BJ (cell line): ENCODE results near the gene WWC1. TPM values are rescaled to one million over a fixed set of nuclear protein-coding genes. Genes with fewer than 3 reads are reported as not detected.

Source experiments
- CTCF ChIA-PET: fragments of 350-600 bp; formaldehyde crosslinking; extraction: SDS; loops from one replicate; lab custom pipeline; 2021; ENCODE audit warnings: antibody characterized with exemption, inconsistent platforms; lab: Yijun Ruan, JAX
- POLR2A ChIA-PET: fragments of 300-600 bp; sonication (Branson Sonifier 250); formaldehyde crosslinking; extraction: SDS; loops from one replicate; lab custom pipeline; 2021; ENCODE audit warnings: antibody characterized with exemption; lab: Charles Lee
- DNase-seq: peaks from one replicate; pipeline ENCODE4 v3.0.0-alpha.2; 2011; ENCODE audit warnings: low read depth
- H3K27me3 ChIP-seq: 2 replicates; pipeline ENCODE4 v1.6.0; 2011; ENCODE audit warnings: low read length; ENCODE audit not compliant: control insufficient read depth, insufficient read depth
- H3K36me3 ChIP-seq: 2 replicates; pipeline ENCODE4 v1.5.1; 2011; ENCODE audit warnings: low read length; ENCODE audit not compliant: control insufficient read depth, insufficient read depth
- H3K4me3 ChIP-seq: 2 replicates; pipeline ENCODE4 v1.5.1; 2011; ENCODE audit warnings: low read depth, mild to moderate bottlenecking, control low read depth, low read length
- CTCF ChIP-seq: IDR thresholded peaks from 2 replicates; pipeline ENCODE4 v1.5.1; 2011; ENCODE audit warnings: low read depth, mild to moderate bottlenecking, control low read depth, inconsistent platforms, low read length, moderate library complexity; ENCODE audit not compliant: insufficient read depth
- polyA plus RNA-seq: library from polyadenylated mRNA; depleted of rRNA; stranded (reverse); fragments of >200 nt; gene quantifications from 2 replicates; pipeline ENCODE4 v1.2.3, GENCODE V29; 2011

WWC1 gene
- polyA plus RNA-seq, 1 experiment, result 1.4 TPM

- no peak overlapping the region for H3K4me3 ChIP-seq
- CTCF ChIA-PET, result interaction anchor here (0.7 kb wide), 1 partner anchor 15 kb away, joined by 3 read pairs; no protein-coding TSS in a partner anchor
- no peak for TF ChIP-seq CTCF
- POLR2A ChIA-PET, result no interaction called here
- no peaks in the 10 kb centered on the region for H3K36me3 ChIP-seq
- H3K27me3 ChIP-seq, result no peaks in the 10 kb centered on the region
- no peak for DNase-seq
These were observed 26.8 kb downstream of the WWC1 start for GRCh38 chr5:168318240-168318639.

DNA sequence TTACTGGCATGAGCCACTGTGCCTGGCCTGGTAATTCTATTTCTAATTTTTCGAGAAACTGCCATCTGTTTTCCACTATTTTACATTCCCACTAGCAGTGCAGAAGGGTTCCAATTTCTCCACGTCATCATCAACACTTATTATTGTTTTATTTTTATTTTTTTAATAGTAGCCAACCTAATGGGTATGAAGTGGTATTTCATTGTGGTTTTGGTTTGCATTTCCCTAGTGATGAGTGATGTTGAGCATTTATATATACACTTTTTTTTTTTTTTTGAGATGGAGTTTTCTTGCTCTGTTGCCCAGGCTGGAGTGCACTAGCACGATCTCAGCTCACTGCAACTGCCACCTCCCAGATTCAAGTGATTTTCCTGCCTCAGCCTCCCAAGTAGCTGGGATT is 28.3 kb downstream of the WWC1 start:
- no peaks in the 10 kb centered on the region for H3K27me3 ChIP-seq
- TF ChIP-seq CTCF, result no peak
- CTCF ChIA-PET, result no interaction called here

GRCh38 chr5:168320805-168321204 is 29.4 kb downstream of the WWC1 start:
- no peaks in the 10 kb centered on the region for H3K36me3 ChIP-seq
- DNase-seq, result no peak
- ChIA-PET POLR2A (interaction anchor here (0.6 kb wide), 1 partner anchor 462 kb away, joined by 3 read pairs; no protein-coding TSS in a partner anchor), CTCF (interaction anchor here (0.8 kb wide), 1 partner anchor 54 kb away, joined by 3 read pairs; no protein-coding TSS in a partner anchor)
- TF ChIP-seq CTCF, result no peak
- H3K4me3 ChIP-seq, result no peak overlapping the region
- H3K27me3 ChIP-seq, result no peaks in the 10 kb centered on the region

More for the DNA sequence above, 28.3 kb downstream of the WWC1 start:
- POLR2A ChIA-PET, result no interaction called here
- Histone ChIP-seq H3K4me3 (no peak overlapping the region), H3K36me3 (no peaks in the 10 kb centered on the region)
- DNase-seq, result no peak

DNA sequence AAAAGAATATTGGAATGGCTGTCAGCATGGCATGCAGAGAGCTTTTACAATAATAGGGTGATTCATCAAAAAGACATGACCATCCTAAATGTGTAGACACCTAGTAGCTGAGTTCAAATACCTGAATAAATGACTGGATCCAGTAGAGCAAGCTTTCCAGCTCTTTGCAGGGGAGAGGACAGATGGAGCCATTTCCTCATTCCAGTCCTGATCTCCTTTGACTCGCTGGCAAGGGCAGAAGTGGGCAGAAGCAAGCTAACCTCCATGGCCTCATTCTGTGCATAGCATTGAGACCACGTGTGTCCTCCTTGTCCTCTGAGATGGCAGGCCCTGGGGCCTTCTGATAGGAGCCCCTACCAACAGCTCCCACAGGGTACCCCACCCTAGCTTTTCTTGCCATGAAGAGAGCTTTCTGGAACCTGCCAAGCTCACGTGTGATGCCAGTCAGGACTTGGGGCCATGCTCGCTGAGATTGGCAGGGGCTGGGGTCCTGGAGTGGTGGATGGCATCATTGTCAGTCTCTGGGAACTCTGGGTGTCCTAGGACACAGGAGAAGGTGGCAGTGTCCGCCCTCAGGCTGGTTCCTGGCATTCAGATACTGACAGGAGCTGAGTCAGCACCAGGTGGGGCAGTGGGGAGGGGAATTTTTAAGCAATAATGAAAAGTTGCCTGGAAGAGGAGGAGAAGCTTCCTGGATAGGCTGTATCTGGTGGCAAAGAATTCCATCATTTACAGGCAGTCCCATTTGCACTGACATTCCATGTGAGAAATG is 33.6 kb downstream of the WWC1 start:
- no peaks in the 10 kb centered on the region for H3K36me3 ChIP-seq
- H3K27me3 ChIP-seq, result no peaks in the 10 kb centered on the region
- no peak for TF ChIP-seq CTCF
- H3K4me3 ChIP-seq, result no peak overlapping the region
- POLR2A ChIA-PET, result no interaction called here
- CTCF ChIA-PET, result interaction anchor here (0.5 to 1.3 kb wide), 3 partner anchors 10 to 29 kb away, joined by 3 to 6 read pairs (median 3); no protein-coding TSS in a partner anchor
- DNase-seq, result no peak

GRCh38 chr5:168327019-168327421 is 35.6 kb downstream of the WWC1 start:
- Histone ChIP-seq H3K36me3 (no peaks in the 10 kb centered on the region), H3K4me3 (no peak overlapping the region), H3K27me3 (no peaks in the 10 kb centered on the region)
- no peak for DNase-seq
- no peak for TF ChIP-seq CTCF
- CTCF ChIA-PET, result interaction anchor here (0.7 to 0.8 kb wide), 2 partner anchors 22 to 74 kb away, joined by 3 to 4 read pairs; no protein-coding TSS in a partner anchor
- POLR2A ChIA-PET, result no interaction called here
